Epithelial cell of proximal tubule (primary cell): Measurements from ENCODE around the gene GRID1. TPM values are rescaled to one million over a fixed set of nuclear protein-coding genes. Genes with fewer than 3 reads are reported as not detected.
"Not testable (repeated sequence)": the region's sequence is repeated elsewhere in the genome, so short reads cannot be mapped to it uniquely, and the experiment has no call there.

Source experiments
- DNase-seq: peaks from one replicate; pipeline ENCODE4 v3.0.0-alpha.2; 2011; ENCODE audit warnings: low read depth
- H3K4me3 ChIP-seq: 2 replicates; pipeline ENCODE4 v1.5.1; 2011; ENCODE audit warnings: low read depth, mild to moderate bottlenecking, low read length
- total RNA-seq: library from RNA; depleted of rRNA; stranded (reverse); fragments of >200 nt; gene quantifications from 2 replicates; pipeline ENCODE4 v1.2.3, GENCODE V29; 2015
- TF ChIP-seq, protein P1 (sequence below): conservative IDR thresholded peaks from 2 replicates; pipeline ENCODE4 v1.5.1; 2012; ENCODE audit warnings: low read depth, mild to moderate bottlenecking, low read length

Gene GRID1
- total RNA-seq, 1 donor from 2014 or later: 0.52 TPM

DNA sequence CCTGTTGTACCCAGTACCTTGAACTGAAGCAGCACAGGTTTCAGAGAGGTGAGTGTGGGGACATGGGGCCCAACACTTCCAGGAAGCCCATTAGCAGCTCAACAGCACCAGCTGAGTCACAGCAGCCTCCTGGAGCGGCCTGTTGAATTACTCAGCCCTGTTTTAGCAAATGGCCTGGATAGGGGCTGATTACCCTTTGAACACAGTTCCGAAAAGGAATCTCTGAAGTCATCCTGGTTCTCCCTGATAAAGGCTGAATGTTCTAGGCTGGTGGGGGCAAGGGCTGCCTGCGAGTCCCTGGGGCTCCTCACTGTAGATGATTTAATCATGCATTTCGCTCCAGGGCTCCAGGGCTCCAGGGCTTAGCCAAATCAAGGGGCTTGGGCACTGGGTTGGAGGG lies 287.5 kb downstream of the GRID1 start:
- peak; percentile 12 for DNase-seq
- TF ChIP-seq, protein P1, sequence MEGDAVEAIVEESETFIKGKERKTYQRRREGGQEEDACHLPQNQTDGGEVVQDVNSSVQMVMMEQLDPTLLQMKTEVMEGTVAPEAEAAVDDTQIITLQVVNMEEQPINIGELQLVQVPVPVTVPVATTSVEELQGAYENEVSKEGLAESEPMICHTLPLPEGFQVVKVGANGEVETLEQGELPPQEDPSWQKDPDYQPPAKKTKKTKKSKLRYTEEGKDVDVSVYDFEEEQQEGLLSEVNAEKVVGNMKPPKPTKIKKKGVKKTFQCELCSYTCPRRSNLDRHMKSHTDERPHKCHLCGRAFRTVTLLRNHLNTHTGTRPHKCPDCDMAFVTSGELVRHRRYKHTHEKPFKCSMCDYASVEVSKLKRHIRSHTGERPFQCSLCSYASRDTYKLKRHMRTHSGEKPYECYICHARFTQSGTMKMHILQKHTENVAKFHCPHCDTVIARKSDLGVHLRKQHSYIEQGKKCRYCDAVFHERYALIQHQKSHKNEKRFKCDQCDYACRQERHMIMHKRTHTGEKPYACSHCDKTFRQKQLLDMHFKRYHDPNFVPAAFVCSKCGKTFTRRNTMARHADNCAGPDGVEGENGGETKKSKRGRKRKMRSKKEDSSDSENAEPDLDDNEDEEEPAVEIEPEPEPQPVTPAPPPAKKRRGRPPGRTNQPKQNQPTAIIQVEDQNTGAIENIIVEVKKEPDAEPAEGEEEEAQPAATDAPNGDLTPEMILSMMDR: no peak

DNA sequence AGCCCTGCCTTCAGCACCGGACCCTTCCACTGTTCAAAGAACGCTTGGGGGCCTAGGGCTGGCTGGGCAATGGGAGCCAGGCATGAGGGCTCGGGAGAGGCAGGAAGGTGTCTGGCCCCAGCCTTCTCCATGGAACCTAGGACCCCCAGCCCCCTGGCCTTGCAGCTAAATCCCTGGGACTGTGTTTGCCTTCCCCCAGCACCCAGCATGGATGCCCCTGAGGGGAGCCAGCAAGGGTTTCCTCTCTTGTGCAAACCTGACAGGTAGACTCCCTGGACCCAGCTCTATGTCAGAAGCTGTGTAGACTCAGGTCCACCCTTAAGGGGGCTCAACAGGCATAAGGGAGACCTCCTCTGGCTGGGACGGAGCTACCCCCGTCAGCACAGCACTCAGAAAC lies 288.0 kb downstream of the GRID1 start:
- H3K4me3 ChIP-seq: no peak overlapping the region
- TF ChIP-seq, protein P1: no peak
- no peak for DNase-seq

More for the DNA sequence above, 287.5 kb downstream of the GRID1 start:
- no peak overlapping the region for H3K4me3 ChIP-seq

DNA sequence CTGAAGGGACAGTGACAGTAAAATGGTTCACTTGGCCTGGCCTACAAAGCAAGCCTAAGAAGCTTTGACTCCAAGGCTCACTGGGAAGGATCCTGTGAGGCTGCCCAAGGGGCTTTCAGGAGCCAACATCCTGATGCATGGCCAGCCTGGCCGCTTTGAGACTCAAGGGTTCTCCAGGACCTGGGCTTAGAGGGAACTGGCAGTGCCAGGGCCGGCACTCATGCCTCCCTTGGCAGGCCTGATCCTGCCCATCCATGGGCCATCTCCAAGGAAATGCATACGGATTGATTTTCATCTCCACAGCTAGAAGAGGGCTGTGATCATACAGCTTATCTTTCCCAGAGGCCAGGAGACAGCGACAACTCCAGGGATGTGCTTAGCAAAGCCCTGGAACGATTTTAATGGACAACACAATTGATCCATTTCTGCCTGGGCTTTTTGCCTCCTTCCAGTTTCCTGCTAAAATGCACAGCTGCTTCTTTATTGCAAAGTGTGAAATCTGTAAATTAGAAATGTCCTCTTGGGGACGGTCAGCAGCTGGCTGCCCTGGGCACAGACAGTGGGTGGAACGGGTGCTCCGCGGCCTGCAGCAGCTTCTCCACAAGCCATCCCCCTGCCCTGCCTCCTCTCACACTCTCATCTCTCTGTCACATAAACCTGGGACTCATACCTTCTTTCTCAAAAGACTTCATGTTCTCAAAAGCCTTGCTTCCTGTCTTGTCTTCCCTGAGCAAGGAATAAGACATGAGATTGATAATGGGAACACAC lies 288.5 kb downstream of the GRID1 start:
- DNase-seq: no peak
- H3K4me3 ChIP-seq: no peak overlapping the region
- TF ChIP-seq, protein P1: no peak

DNA sequence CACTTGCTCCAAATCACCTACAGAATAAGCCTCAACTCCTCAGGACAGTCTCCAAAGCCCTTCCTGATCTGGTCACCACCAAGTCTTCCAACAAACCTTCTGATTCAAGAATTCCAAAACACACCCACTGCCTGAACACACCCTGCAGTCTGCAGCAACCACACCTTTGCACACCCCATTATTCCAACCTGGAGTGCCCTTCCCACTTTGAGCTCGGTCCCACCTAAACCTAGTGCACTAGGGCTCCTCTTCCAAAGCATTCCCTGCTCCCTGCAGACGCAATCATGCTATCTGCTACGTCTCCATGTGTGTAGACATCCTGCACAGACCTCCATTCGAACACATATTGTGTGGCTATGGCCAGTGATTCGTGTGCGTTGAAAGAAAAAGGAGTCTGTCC lies 289.3 kb downstream of the GRID1 start:
- no peak for DNase-seq
- no peak overlapping the region for H3K4me3 ChIP-seq
- TF ChIP-seq, protein P1: no peak

DNA sequence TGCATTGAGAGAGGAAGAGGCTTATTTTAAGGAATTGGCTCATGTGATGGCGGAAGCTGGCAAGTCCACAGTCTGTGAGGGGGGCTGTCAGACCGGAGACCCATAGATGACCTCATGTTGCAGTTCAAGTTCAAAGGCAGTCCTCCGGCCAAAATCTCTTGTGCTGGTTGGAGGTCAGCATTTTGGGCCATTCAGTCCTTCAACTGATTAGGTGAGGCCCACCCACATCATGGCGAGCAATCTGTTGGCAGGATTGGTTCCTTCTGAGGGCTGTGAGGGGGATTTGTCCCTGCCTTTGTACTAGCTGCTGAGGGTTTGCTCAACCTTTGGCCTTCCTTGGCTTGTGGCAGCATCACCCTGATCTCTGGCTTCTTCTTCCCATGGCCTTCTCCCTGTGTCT lies 290.1 kb downstream of the GRID1 start:
- not testable (repeated sequence) for DNase-seq, H3K4me3 ChIP-seq

DNA sequence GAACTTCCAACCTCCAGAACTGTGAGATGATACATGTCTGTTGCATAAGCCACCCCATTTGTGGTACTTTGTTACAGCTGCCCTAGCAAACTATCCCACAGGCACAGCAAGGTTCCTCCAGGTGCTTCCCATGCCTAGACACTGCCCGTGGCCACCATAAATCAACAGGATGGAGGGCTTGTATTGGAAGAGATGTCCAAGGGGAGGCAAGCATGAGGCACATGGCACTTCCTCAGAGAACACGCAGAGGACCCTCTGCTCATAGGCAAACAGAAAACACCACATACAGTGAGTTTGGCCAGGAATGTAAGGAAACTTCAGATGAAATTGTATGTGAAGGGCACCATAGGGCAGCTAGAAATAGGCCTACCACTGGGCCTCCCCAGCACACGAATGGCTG lies 291.1 kb downstream of the GRID1 start:
- TF ChIP-seq, protein P1: no peak
- H3K4me3 ChIP-seq: no peak overlapping the region
- no peak for DNase-seq

DNA sequence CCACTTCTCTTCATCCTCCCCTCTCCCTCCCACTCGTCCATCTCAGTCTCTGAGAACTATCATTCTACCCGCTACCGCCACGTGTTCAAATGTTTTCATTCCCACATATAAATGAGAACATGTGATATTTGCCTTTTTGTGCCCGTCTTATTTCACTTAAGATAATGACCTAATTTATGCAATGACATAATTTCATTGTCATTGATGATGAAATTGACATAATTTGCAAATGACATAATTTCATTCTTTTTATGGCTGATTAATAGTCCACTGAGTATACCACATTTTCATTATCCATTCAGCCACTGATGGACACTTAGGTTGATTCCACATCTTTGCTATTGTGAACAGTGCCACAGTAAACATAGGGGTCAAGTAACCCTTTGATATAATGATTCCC lies 292.3 kb downstream of the GRID1 start:
- DNase-seq: no peak
- no peak overlapping the region for H3K4me3 ChIP-seq
- TF ChIP-seq, protein P1: no peak
